Measurements from ENCODE around the gene CANT1. TPM values are rescaled to one million over a fixed set of nuclear protein-coding genes. Genes with fewer than 3 reads are reported as not detected.

The CANT1 gene
- total and polyA plus RNA-seq, 2 donors from 2014 or later: 23.0 to 56.6 TPM

DNA sequence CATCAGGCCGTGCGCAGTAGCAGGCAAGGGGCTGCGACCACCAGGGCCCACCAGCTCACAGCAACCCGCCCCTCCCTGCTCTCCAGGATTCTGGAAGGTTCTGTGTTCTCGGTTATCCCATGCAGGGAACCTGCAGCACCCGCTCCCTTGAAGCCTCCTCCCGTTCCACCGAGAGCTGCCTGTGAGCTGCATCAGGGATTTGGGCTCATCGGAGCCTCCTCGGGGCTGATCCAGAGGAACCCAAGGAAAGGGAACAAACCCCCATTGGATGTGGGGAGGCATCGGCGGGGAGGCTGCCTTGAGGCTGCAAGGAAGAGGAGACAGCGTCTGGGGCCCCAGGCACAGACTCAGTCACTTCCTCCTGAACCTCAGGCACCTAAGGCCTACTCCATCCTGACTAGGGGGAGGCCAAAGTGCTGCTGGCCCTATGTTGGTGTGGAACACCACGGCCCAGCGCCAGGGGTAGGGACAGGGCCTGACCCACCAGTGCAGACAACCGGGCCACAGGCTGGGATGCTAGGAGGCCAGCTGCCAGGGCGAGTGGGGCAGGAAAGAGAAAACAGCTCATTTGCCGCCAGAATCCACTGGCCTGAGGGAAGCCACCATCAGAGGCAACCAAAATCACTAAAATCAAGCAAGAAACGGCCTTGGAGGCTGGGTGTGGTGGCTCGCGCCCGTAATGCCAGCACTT is 15.4 kb downstream of the CANT1 start:
- Histone ChIP-seq H3K4me3 (ENCODE audit: low read length in 3 of 3) (no peak overlapping the region), H3K9ac (ENCODE audit: low read length in 3 of 3) (no peak overlapping the region), H3K36me3 (ENCODE audit: control insufficient read depth in 2 of 3, insufficient read depth in 3 of 3, low read length in 3 of 3) (peaks cover 0 to 12% (median 7%) of the 10 kb centered on the region in 3 donors), H3K4me1 (ENCODE audit: control insufficient read depth in 2 of 3, insufficient read depth in 2 of 3, low read depth in 1 of 3, low read length in 3 of 3) (peaks cover 0 to 8% (median 0%) of the 10 kb centered on the region in 3 donors), H3K9me3 (ENCODE audit: control insufficient read depth in 2 of 3, insufficient read depth in 1 of 3, low read length in 3 of 3) (no peaks in the 10 kb centered on the region), H3K27me3 (ENCODE audit: control insufficient read depth, insufficient read depth, low read length) (no peaks in the 10 kb centered on the region), H3K27ac (ENCODE audit: low read depth in 2 of 2, low read length in 2 of 2) (no peak overlapping the region)
- FAIRE-seq (no peak), DNase-seq (peak in 2 of 5 donors; percentile 34 to 69)
- intact Hi-C loops (cut with DNase I): no loop called here
- TF ChIP-seq, protein P1, sequence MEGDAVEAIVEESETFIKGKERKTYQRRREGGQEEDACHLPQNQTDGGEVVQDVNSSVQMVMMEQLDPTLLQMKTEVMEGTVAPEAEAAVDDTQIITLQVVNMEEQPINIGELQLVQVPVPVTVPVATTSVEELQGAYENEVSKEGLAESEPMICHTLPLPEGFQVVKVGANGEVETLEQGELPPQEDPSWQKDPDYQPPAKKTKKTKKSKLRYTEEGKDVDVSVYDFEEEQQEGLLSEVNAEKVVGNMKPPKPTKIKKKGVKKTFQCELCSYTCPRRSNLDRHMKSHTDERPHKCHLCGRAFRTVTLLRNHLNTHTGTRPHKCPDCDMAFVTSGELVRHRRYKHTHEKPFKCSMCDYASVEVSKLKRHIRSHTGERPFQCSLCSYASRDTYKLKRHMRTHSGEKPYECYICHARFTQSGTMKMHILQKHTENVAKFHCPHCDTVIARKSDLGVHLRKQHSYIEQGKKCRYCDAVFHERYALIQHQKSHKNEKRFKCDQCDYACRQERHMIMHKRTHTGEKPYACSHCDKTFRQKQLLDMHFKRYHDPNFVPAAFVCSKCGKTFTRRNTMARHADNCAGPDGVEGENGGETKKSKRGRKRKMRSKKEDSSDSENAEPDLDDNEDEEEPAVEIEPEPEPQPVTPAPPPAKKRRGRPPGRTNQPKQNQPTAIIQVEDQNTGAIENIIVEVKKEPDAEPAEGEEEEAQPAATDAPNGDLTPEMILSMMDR (IDR thresholded peaks at IDR 0.05; ENCODE audit: borderline replicate concordance, extremely low read depth, insufficient read depth): no peak

- intact Hi-C loops (cut with DNase I): no loop called here
- TF ChIP-seq, protein P1 (IDR thresholded peaks at IDR 0.05; ENCODE audit: borderline replicate concordance, extremely low read depth, insufficient read depth): peak; percentile 59
- DNase-seq: peak; percentile 65 to 73 (median 70)
- Histone ChIP-seq H3K9me3 (ENCODE audit: control insufficient read depth in 2 of 3, insufficient read depth in 1 of 3, low read length in 3 of 3) (no peaks in the 10 kb centered on the region), H3K27ac (ENCODE audit: low read depth in 2 of 2, low read length in 2 of 2) (peak overlapping the region in 1 of 2 donors; percentile 14), H3K36me3 (ENCODE audit: control insufficient read depth in 2 of 3, insufficient read depth in 3 of 3, low read length in 3 of 3) (peaks cover 0 to 12% (median 7%) of the 10 kb centered on the region in 3 donors), H3K9ac (ENCODE audit: low read length in 3 of 3) (no peak overlapping the region), H3K4me3 (ENCODE audit: low read length in 3 of 3) (no peak overlapping the region), H3K27me3 (ENCODE audit: control insufficient read depth, insufficient read depth, low read length) (no peaks in the 10 kb centered on the region), H3K4me1 (ENCODE audit: control insufficient read depth in 2 of 3, insufficient read depth in 2 of 3, low read depth in 1 of 3, low read length in 3 of 3) (peaks cover 0 to 7% (median 0%) of the 10 kb centered on the region in 3 donors)
- FAIRE-seq: no peak
Observed at GRCh38 chr17:78993241-78993956, 16.2 kb downstream of the CANT1 start.

- Histone ChIP-seq H3K36me3 (ENCODE audit: control insufficient read depth in 2 of 3, insufficient read depth in 3 of 3, low read length in 3 of 3) (peaks cover 0 to 8% (median 7%) of the 10 kb centered on the region in 3 donors), H3K4me3 (ENCODE audit: low read length in 3 of 3) (no peak overlapping the region), H3K9ac (ENCODE audit: low read length in 3 of 3) (no peak overlapping the region), H3K9me3 (ENCODE audit: control insufficient read depth in 2 of 3, insufficient read depth in 1 of 3, low read length in 3 of 3) (no peaks in the 10 kb centered on the region), H3K4me1 (ENCODE audit: control insufficient read depth in 2 of 3, insufficient read depth in 2 of 3, low read depth in 1 of 3, low read length in 3 of 3) (peaks cover 0 to 9% (median 0%) of the 10 kb centered on the region in 3 donors), H3K27ac (ENCODE audit: low read depth in 2 of 2, low read length in 2 of 2) (peak overlapping the region in 1 of 2 donors; percentile 28), H3K27me3 (ENCODE audit: control insufficient read depth, insufficient read depth, low read length) (no peaks in the 10 kb centered on the region)
- TF ChIP-seq, protein P1 (IDR thresholded peaks at IDR 0.05; ENCODE audit: borderline replicate concordance, extremely low read depth, insufficient read depth): no peak
- intact Hi-C loops (cut with DNase I): no loop called here
- FAIRE-seq (no peak), DNase-seq (peak in 1 of 5 donors; percentile 23)
Observed at GRCh38 chr17:78992542-78993212, 16.9 kb downstream of the CANT1 start.
